ENCODE data around the gene SMURF1. TPM values are rescaled to one million over a fixed set of nuclear protein-coding genes. Genes with fewer than 3 reads are reported as not detected.
"Not testable (repeated sequence)": the region's sequence is repeated elsewhere in the genome, so short reads cannot be mapped to it uniquely, and the experiment has no call there.

SMURF1 gene
- total and polyA plus RNA-seq, 2 of the 4 experiments (the other 2 are of a cell fraction): 13.4 to 20.3 TPM

DNA sequence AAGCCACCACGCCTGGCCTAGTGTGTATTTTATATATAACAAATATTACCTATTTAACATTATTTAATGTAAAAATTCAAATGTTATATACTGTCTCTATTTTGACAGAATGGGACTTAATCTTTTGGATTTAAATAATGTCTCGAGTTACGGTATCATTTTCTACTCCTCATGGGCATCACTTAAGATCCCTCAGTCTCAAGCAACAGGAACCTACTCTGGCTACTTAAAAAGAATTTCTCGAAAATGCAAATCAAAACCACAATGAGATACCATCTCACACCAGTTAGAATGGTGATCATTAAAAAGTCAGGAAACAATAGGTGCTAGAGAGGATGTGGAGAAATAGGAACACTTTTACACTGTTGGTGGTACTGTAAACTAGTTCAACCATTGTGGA is 19.8 kb upstream of the SMURF1 start:
- H2BK15ac ChIP-seq (ENCODE audit: low read depth, low read length); H3K4me3 ChIP-seq (ENCODE audit: insufficient read depth, low read depth, low read length); H3K14ac ChIP-seq (replicated peaks; ENCODE audit: low read depth, low read length); H3K23ac ChIP-seq (ENCODE audit: low read depth, low read length); H2BK5ac ChIP-seq (ENCODE audit: low read depth, low read length, poor library complexity, severe bottlenecking); H2AK5ac ChIP-seq (ENCODE audit: low read depth, low read length); H2BK120ac ChIP-seq (ENCODE audit: low read depth, low read length); H2AK9ac ChIP-seq (replicated peaks; ENCODE audit: low read depth, low read length, poor library complexity); H3K27me3 ChIP-seq (ENCODE audit: control insufficient read depth, insufficient read depth, low read length); CTCF ChIA-PET; H2BK20ac ChIP-seq (ENCODE audit: low read depth, low read length); H3K36me3 ChIP-seq (ENCODE audit: control insufficient read depth, insufficient read depth, low read length); H2AFZ ChIP-seq (replicated peaks; ENCODE audit: low read length, poor library complexity); H3K9ac ChIP-seq (ENCODE audit: low read depth, low read length); ATAC-seq (ENCODE audit: low read depth); H3K18ac ChIP-seq (ENCODE audit: low read depth, low read length); dilution Hi-C loops (cut with HindIII; ENCODE audit: low sequenced_read_pairs, unreplicated experiment); BruUV-seq (replicated peaks); H4K5ac ChIP-seq (ENCODE audit: low read depth, low read length); H3K9me3 ChIP-seq (ENCODE audit: control insufficient read depth, insufficient read depth, low read length); POLR2A ChIA-PET (ENCODE audit: unreplicated experiment); H3K27ac ChIP-seq (ENCODE audit: insufficient read depth, low read length); H4K91ac ChIP-seq (ENCODE audit: insufficient read depth, low read depth, low read length); intact Hi-C loops (cut with micrococcal nuclease); in situ Hi-C loops (cut with MboI; ENCODE audit: low sequenced_read_pairs); H4K8ac ChIP-seq (ENCODE audit: low read depth in 2 of 2, low read length in 2 of 2); H3K4me2 ChIP-seq (ENCODE audit: low read depth, low read length); H3K79me1 ChIP-seq (ENCODE audit: low read depth in 1 of 2, low read length in 2 of 2); H3K56ac ChIP-seq (ENCODE audit: extremely low read depth, insufficient read depth, low read length); H3K4me1 ChIP-seq (ENCODE audit: control insufficient read depth, insufficient read depth, low read length); H4K20me1 ChIP-seq (ENCODE audit: insufficient read depth, low read length); H3K4ac ChIP-seq (ENCODE audit: low read depth, low read length); DNase-seq; H3K9me1 ChIP-seq (ENCODE audit: insufficient read depth, low read length): not testable (repeated sequence)
- WGBS, 2 experiments (ENCODE audit: extremely low coverage in 2 of 2, insufficient read length in 1 of 2): no CpG with 5 or more reads among the region's 4 CpGs
